Keratinocyte (primary cell): Measurements from ENCODE around the gene ALK. TPM values are rescaled to one million over a fixed set of nuclear protein-coding genes. Genes with fewer than 3 reads are reported as not detected.
A peak's percentile ranks its signal among the peaks of the same experiment; 100 is the strongest.

Experiments used
- DNase-seq: peaks from one replicate; pipeline ENCODE4 v3.0.0-alpha.2; 2011; ENCODE audit warnings: low read depth, missing footprints, low spot score
- FAIRE-seq: peaks from 2 replicates; lab custom pipeline; 2011; peaks lifted over from hg19 to GRCh38; lab: Jason Lieb, UNC
- H2AFZ ChIP-seq: 2 replicates; pipeline ENCODE4 v1.6.0; 2012; ENCODE audit warnings: low read length, control low read depth, inconsistent platforms; ENCODE audit not compliant: control insufficient read depth
- H3K27ac ChIP-seq: 2 replicates; pipeline ENCODE4 v1.5.1; 2011; ENCODE audit warnings: low read length; ENCODE audit not compliant: control insufficient read depth, insufficient read depth
- H3K27me3 ChIP-seq: 3 replicates; pipeline ENCODE4 v1.6.0; 2011; ENCODE audit warnings: low read length; ENCODE audit not compliant: control insufficient read depth, insufficient read depth; ENCODE audit errors: extremely low read depth
- H3K36me3 ChIP-seq, 2 experiments: 2 replicates in 1 of 2; 3 replicates in 1 of 2; pipeline ENCODE4 v1.5.1; 2011; ENCODE audit warnings: low read length in 2 of 2, mild to moderate bottlenecking in 1 of 2; ENCODE audit not compliant: control insufficient read depth in 2 of 2, insufficient read depth in 2 of 2; ENCODE audit errors: extremely low read depth in 1 of 2
- H3K4me1 ChIP-seq: 3 replicates; pipeline ENCODE4 v1.5.1; 2011; ENCODE audit warnings: low read length; ENCODE audit not compliant: control insufficient read depth, insufficient read depth; ENCODE audit errors: extremely low read depth
- H3K4me2 ChIP-seq: 3 replicates; pipeline ENCODE4 v1.6.0; 2011; ENCODE audit warnings: low read depth, low read length; ENCODE audit not compliant: control insufficient read depth, insufficient read depth; ENCODE audit errors: extremely low read depth
- H3K4me3 ChIP-seq, 3 experiments: fragments of 200-600 bp in 1 of 3; sonication (generic) in 1 of 3; 2 replicates in 2 of 3; 3 replicates in 1 of 3; pipeline ENCODE4 v1.5.1; 2011 to 2016; ENCODE audit warnings: low read length in 3 of 3, mild to moderate bottlenecking in 3 of 3, control low read depth in 2 of 3, inconsistent platforms in 1 of 3, low read depth in 1 of 3, mixed read lengths in 1 of 3, mixed run types in 1 of 3, moderate library complexity in 1 of 3; ENCODE audit not compliant: control insufficient read depth in 2 of 3, insufficient read depth in 2 of 3; ENCODE audit errors: extremely low read depth in 1 of 3
- H3K79me2 ChIP-seq: 2 replicates; pipeline ENCODE4 v1.6.0; 2012; ENCODE audit warnings: low read length; ENCODE audit not compliant: control insufficient read depth, insufficient read depth
- H3K9ac ChIP-seq: 3 replicates; pipeline ENCODE4 v1.6.0; 2011; ENCODE audit warnings: low read length; ENCODE audit not compliant: control insufficient read depth, insufficient read depth; ENCODE audit errors: extremely low read depth
- H3K9me1 ChIP-seq: 3 replicates; pipeline ENCODE4 v1.6.0; 2011; ENCODE audit warnings: low read length; ENCODE audit not compliant: control insufficient read depth, insufficient read depth; ENCODE audit errors: extremely low read depth
- H3K9me3 ChIP-seq: 2 replicates; pipeline ENCODE4 v1.5.1; 2012; ENCODE audit warnings: low read depth, low read length; ENCODE audit not compliant: control insufficient read depth
- H4K20me1 ChIP-seq: 3 replicates; pipeline ENCODE4 v1.6.0; 2011; ENCODE audit warnings: low read length; ENCODE audit not compliant: control insufficient read depth, insufficient read depth; ENCODE audit errors: extremely low read depth
- EZH2 ChIP-seq: IDR thresholded peaks from one replicate; pipeline ENCODE4 v1.6.1; 2012; ENCODE audit warnings: inconsistent platforms, mild to moderate bottlenecking, low read length, moderate library complexity
- dilution Hi-C: fragments of 300-500 bp; cut with MboI; formaldehyde crosslinking; loops from one replicate; pipeline ENCODE4 v1.7.0; 2020; ENCODE audit warnings: low sequenced_read_pairs; ENCODE audit not compliant: extremely low pct_ligation_motif_present
- polyA plus RNA-seq, 5 experiments: library from polyadenylated mRNA; depleted of rRNA in 3 of 5; stranded (reverse) in 3 of 5; stranded (forward) in 1 of 5; unstranded in 1 of 5; fragments of >200 nt; gene quantifications; 1 replicate in 1 of 5; 2 replicates in 3 of 5; 3 replicates in 1 of 5; pipeline versions ENCODE4 v1.2.1 to v1.2.3, GENCODE V29; 2011 to 2012; ENCODE audit warnings: missing spikeins in 2 of 5, low read depth in 1 of 5, low replicate concordance in 1 of 5
- TF ChIP-seq, protein P1 (sequence below), 3 experiments: IDR thresholded peaks in 1 of 3; conservative IDR thresholded peaks in 1 of 3; optimal IDR thresholded peaks in 1 of 3; 2 replicates in 2 of 3; 3 replicates in 1 of 3; pipeline versions ENCODE3 to v1.5.1; 2011; ENCODE audit warnings: low read length in 3 of 3, mild to moderate bottlenecking in 3 of 3, moderate library complexity in 2 of 3, control low read depth in 1 of 3, inconsistent platforms in 1 of 3; ENCODE audit not compliant: insufficient read depth in 2 of 3; ENCODE audit errors: extremely low read depth in 1 of 3

ALK gene
- polyA plus RNA-seq, 1 donor (not counting 4 experiments of a cell fraction or from before 2014, with no cell fraction given), result not detected

DNA sequence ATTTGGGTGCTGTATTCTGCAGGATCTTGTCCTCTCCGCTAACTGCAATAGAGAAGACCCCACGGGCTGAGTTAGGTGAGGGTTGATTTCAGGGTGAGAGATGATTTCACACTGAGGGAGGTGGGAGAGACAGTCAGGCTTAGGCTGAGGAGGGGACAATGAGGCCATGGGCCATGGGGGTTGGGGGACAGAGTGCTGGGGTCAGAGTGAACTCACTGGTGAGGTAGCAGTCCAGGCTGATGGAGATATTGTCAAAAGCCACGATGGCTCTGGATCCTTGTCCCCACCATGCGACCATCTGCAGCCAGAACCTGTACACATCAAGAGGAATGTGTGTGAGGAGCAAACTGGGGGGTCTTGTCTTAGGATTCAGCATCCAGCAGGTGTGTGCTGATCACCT, 646.2 kb downstream of the ALK start:
- H3K27me3 ChIP-seq, result peaks cover 39% of the 10 kb centered on the region
- FAIRE-seq, result no peak

DNA sequence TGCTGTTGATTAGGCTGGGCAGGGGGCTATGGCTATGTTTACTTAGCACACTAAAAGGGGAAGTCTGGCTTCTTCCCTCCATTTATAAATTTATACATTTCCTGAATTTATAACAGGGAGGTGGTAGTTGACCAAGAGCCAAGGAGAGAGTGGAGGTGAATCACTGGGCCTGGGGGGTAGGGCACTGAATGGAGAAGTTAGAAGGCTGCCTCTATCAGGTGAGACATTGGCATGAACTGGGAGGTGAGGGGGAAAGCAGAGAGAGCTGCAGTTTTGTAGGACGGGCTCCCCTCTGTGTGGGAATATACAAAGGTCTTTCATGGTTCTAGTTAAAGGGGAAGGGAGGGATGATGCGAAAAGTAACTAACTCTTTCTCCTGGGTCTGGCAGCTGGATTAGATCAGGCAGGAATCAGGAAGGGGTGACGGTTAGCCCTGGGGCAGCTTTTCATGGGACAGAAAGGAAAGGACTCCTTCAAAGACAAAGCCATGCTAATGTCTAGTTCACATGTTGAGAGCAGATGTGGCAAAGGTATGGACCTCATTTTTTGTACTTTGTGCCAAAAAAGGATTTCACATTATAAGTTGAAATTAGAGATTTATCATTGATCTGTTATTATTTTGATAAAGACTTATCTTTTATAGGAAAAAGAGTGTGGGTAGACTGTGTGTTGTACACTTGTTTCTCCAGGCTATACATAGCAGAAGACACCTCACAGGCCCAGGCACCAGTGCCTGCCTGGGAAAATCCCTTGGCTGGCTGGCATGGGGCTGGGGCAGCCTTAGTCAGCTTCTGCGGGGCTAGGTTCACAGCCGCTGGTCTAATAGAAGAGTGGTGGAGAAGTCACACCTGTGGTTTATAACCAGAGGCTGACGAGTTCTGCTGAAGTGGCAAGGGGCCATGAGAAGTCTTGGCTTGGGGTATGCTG, 647.4 kb downstream of the ALK start:
- H3K27me3 ChIP-seq, result peaks cover 27% of the 10 kb centered on the region
- H4K20me1 ChIP-seq, result no peaks in the 10 kb centered on the region
- no peak overlapping the region for H2AFZ ChIP-seq
- peak overlapping the region; percentile 65 for H3K27ac ChIP-seq
- FAIRE-seq (peak; percentile 72), DNase-seq (no peak)
- H3K79me2 ChIP-seq, result no peaks in the 10 kb centered on the region
- H3K9me3 ChIP-seq, result no peaks in the 10 kb centered on the region
- H3K4me2 ChIP-seq, result peak overlapping the region; percentile 49
- dilution Hi-C loops, result no loop called here
- peak overlapping the region; percentile 46 for H3K9ac ChIP-seq
- TF ChIP-seq, protein P1, sequence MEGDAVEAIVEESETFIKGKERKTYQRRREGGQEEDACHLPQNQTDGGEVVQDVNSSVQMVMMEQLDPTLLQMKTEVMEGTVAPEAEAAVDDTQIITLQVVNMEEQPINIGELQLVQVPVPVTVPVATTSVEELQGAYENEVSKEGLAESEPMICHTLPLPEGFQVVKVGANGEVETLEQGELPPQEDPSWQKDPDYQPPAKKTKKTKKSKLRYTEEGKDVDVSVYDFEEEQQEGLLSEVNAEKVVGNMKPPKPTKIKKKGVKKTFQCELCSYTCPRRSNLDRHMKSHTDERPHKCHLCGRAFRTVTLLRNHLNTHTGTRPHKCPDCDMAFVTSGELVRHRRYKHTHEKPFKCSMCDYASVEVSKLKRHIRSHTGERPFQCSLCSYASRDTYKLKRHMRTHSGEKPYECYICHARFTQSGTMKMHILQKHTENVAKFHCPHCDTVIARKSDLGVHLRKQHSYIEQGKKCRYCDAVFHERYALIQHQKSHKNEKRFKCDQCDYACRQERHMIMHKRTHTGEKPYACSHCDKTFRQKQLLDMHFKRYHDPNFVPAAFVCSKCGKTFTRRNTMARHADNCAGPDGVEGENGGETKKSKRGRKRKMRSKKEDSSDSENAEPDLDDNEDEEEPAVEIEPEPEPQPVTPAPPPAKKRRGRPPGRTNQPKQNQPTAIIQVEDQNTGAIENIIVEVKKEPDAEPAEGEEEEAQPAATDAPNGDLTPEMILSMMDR (optimal IDR thresholded peaks at IDR 0.05 in 1 of 3, IDR thresholded peaks at IDR 0.05 in 1 of 3, conservative IDR thresholded peaks at IDR 0.05 in 1 of 3; ENCODE audit: extremely low read depth in 1 of 3, insufficient read depth in 2 of 3, low read length in 3 of 3), result no peak
- TF ChIP-seq EZH2, result no peak
- H3K36me3 ChIP-seq, result no peaks in the 10 kb centered on the region
- H3K4me1 ChIP-seq, result peaks cover 44% of the 10 kb centered on the region
- no peak overlapping the region for H3K4me3 ChIP-seq
- no peaks in the 10 kb centered on the region for H3K9me1 ChIP-seq

More for the DNA sequence above, 646.2 kb downstream of the ALK start:
- no peaks in the 10 kb centered on the region for H4K20me1 ChIP-seq
- H3K9me1 ChIP-seq, result no peaks in the 10 kb centered on the region
- H3K4me3 ChIP-seq, result no peak overlapping the region
- H2AFZ ChIP-seq, result no peak overlapping the region
- DNase-seq, result no peak
- TF ChIP-seq, protein P1 (optimal IDR thresholded peaks at IDR 0.05 in 1 of 3, IDR thresholded peaks at IDR 0.05 in 1 of 3, conservative IDR thresholded peaks at IDR 0.05 in 1 of 3; ENCODE audit: extremely low read depth in 1 of 3, insufficient read depth in 2 of 3, low read length in 3 of 3), result no peak
- TF ChIP-seq EZH2, result no peak
- no peak overlapping the region for H3K27ac ChIP-seq
- H3K4me1 ChIP-seq, result peaks cover 36% of the 10 kb centered on the region
- no peaks in the 10 kb centered on the region for H3K36me3 ChIP-seq
- no peak overlapping the region for H3K4me2 ChIP-seq
- H3K79me2 ChIP-seq, result no peaks in the 10 kb centered on the region
- no peaks in the 10 kb centered on the region for H3K9me3 ChIP-seq
- dilution Hi-C loops, result no loop called here
- no peak overlapping the region for H3K9ac ChIP-seq
